Measurements from ENCODE around the gene ZBTB1. TPM values are rescaled to one million over a fixed set of nuclear protein-coding genes. Genes with fewer than 3 reads are reported as not detected.

Gene ZBTB1
- total RNA-seq, 3 donors from 2014 or later (not counting 1 experiment from before 2014, with no cell fraction given) = 146 to 166 (median 151) TPM

GRCh38 chr14:64501411-64502171, 3.0 kb upstream of the ZBTB1 start:
- no peak for ATAC-seq
- peak in 1 of 2 donors; percentile 62 for DNase-seq
- intact Hi-C loops (cut with micrococcal nuclease) = loop anchor here (5.0 to 10.0 kb wide), 3 partner anchors 34 to 203 kb away; partner anchors contain the start of genes AKAP5, MTHFD1 and PLEKHG3
- peak overlapping the region; percentile 0 for H3K4me3 ChIP-seq (ENCODE audit: low read length)
- H3K27me3 ChIP-seq (ENCODE audit: control insufficient read depth, insufficient read depth, low read length) = no peaks in the 10 kb centered on the region
- WGBS (ENCODE audit: insufficient coverage) = 21% methylated on average over 8 of the region's 8 CpGs
- Mint-ChIP-seq H3K9me3 (no peaks in the 10 kb centered on the region), H3K4me1 (peaks cover 50 to 52% of the 10 kb centered on the region in 2 donors), H3K36me3 (no peaks in the 10 kb centered on the region), H3K4me3 (peak overlapping the region; percentile 98), H3K27me3 (ENCODE audit: low read depth in 2 of 2) (no peaks in the 10 kb centered on the region), H3K27ac (peak overlapping the region; percentile 99)
- peaks cover 33% of the 10 kb centered on the region for H3K4me1 ChIP-seq (ENCODE audit: control insufficient read depth, insufficient read depth, low read length)
- H3K9me3 ChIP-seq (ENCODE audit: control insufficient read depth, insufficient read depth, low read length) = no peaks in the 10 kb centered on the region
- H3K27ac ChIP-seq (ENCODE audit: low read length) = peak overlapping the region; percentile 100
- TF ChIP-seq, protein P1, sequence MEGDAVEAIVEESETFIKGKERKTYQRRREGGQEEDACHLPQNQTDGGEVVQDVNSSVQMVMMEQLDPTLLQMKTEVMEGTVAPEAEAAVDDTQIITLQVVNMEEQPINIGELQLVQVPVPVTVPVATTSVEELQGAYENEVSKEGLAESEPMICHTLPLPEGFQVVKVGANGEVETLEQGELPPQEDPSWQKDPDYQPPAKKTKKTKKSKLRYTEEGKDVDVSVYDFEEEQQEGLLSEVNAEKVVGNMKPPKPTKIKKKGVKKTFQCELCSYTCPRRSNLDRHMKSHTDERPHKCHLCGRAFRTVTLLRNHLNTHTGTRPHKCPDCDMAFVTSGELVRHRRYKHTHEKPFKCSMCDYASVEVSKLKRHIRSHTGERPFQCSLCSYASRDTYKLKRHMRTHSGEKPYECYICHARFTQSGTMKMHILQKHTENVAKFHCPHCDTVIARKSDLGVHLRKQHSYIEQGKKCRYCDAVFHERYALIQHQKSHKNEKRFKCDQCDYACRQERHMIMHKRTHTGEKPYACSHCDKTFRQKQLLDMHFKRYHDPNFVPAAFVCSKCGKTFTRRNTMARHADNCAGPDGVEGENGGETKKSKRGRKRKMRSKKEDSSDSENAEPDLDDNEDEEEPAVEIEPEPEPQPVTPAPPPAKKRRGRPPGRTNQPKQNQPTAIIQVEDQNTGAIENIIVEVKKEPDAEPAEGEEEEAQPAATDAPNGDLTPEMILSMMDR (IDR thresholded peaks at IDR 0.05) = no peak
- H3K36me3 ChIP-seq (ENCODE audit: control insufficient read depth, insufficient read depth, low read length) = peaks cover 8% of the 10 kb centered on the region

GRCh38 chr14:64502456-64502855, 2.1 kb upstream of the ZBTB1 start:
- 41% methylated on average over 5 of the region's 6 CpGs for WGBS (ENCODE audit: insufficient coverage)
- Histone ChIP-seq H3K4me3 (ENCODE audit: low read length) (peak overlapping the region; percentile 99), H3K36me3 (ENCODE audit: control insufficient read depth, insufficient read depth, low read length) (peaks cover 7% of the 10 kb centered on the region), H3K9me3 (ENCODE audit: control insufficient read depth, insufficient read depth, low read length) (no peaks in the 10 kb centered on the region), H3K27me3 (ENCODE audit: control insufficient read depth, insufficient read depth, low read length) (no peaks in the 10 kb centered on the region), H3K27ac (ENCODE audit: low read length) (peak overlapping the region; percentile 100), H3K4me1 (ENCODE audit: control insufficient read depth, insufficient read depth, low read length) (peaks cover 38% of the 10 kb centered on the region)
- no peak for ATAC-seq
- Mint-ChIP-seq H3K27ac (peak overlapping the region; percentile 99), H3K4me1 (peaks cover 54 to 61% of the 10 kb centered on the region in 2 donors), H3K36me3 (no peaks in the 10 kb centered on the region), H3K27me3 (ENCODE audit: low read depth in 2 of 2) (no peaks in the 10 kb centered on the region), H3K9me3 (no peaks in the 10 kb centered on the region), H3K4me3 (peak overlapping the region; percentile 98)
- intact Hi-C loops (cut with micrococcal nuclease) = loop anchor here (5.0 to 10.0 kb wide), 3 partner anchors 35 to 202 kb away; partner anchors contain the start of genes AKAP5, MTHFD1 and PLEKHG3
- peak; percentile 16 to 60 for DNase-seq
- TF ChIP-seq, protein P1 (IDR thresholded peaks at IDR 0.05) = no peak

DNA sequence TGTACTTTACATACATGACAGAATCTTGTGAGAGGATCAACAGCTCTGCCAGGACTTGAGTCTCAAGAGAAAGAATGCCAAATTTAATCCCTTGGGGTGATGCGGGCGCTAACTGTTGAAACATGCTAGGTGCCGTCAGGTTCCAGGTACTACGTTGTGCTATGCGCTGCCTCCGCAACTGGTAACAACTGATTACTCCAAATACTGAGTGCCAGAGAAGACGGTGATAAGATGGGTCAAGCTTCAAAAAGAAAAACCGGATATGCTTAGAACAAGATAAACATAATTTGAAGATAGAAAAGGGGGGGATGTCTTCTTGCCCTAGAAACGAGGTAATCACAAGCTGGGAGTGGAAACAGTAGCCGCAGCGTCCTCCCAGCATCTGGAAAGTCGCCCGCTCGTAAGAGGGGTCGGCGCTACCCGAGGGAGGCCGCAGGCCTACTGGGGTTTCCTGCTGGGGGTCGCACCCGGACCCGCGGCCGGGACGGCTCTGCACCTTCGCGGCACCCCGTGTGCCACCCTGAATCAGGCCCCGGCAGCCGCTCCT, 1.6 kb upstream of the ZBTB1 start:
- Mint-ChIP-seq H3K27me3 (ENCODE audit: low read depth in 2 of 2) (no peaks in the 10 kb centered on the region), H3K4me3 (peak overlapping the region; percentile 98), H3K4me1 (peaks cover 59 to 66% of the 10 kb centered on the region in 2 donors), H3K9me3 (no peaks in the 10 kb centered on the region), H3K27ac (peak overlapping the region; percentile 99), H3K36me3 (no peaks in the 10 kb centered on the region)
- Histone ChIP-seq H3K9me3 (ENCODE audit: control insufficient read depth, insufficient read depth, low read length) (no peaks in the 10 kb centered on the region), H3K36me3 (ENCODE audit: control insufficient read depth, insufficient read depth, low read length) (peaks cover 3% of the 10 kb centered on the region), H3K4me1 (ENCODE audit: control insufficient read depth, insufficient read depth, low read length) (peaks cover 42% of the 10 kb centered on the region), H3K27me3 (ENCODE audit: control insufficient read depth, insufficient read depth, low read length) (no peaks in the 10 kb centered on the region), H3K4me3 (ENCODE audit: low read length) (peak overlapping the region; percentile 99), H3K27ac (ENCODE audit: low read length) (peak overlapping the region; percentile 100)
- intact Hi-C loops (cut with micrococcal nuclease) = loop anchor here (1.0 to 10.0 kb wide), 5 partner anchors 36 to 202 kb away; partner anchors contain the start of genes AKAP5, HSPA2, MTHFD1 and PLEKHG3
- DNase-seq = peak; percentile 21 to 63
- WGBS (ENCODE audit: insufficient coverage) = 0% methylated on average over 29 of the region's 29 CpGs
- TF ChIP-seq, protein P1 (IDR thresholded peaks at IDR 0.05) = no peak
- ATAC-seq = no peak
